GM20000 (cell line): ENCODE measurements around the gene AFF1.

ENCODE experiments used
- DNase-seq: peaks from one replicate; pipeline ENCODE4 v3.0.0; 2012; ENCODE audit warnings: low spot score
- CTCF ChIP-seq: IDR thresholded peaks from 2 replicates; pipeline ENCODE4 v1.5.1; 2012; ENCODE audit warnings: mild to moderate bottlenecking, control low read depth; ENCODE audit errors: extremely low read depth, missing control alignments

AFF1 gene

GRCh38 chr4:86935853-86936733 is 1.3 kb downstream of the AFF1 start:
- DNase-seq = peak; percentile 84

GRCh38 chr4:86938771-86939520 is 4.1 kb downstream of the AFF1 start:
- no peak for DNase-seq

More at GRCh38 chr4:86935853-86936733, 1.3 kb downstream of the AFF1 start:
- TF ChIP-seq CTCF = peak; percentile 6

GRCh38 chr4:86939729-86940575 is 5.1 kb downstream of the AFF1 start:
- TF ChIP-seq CTCF = no peak
- peak; percentile 59 for DNase-seq

More at GRCh38 chr4:86938771-86939520, 4.1 kb downstream of the AFF1 start:
- TF ChIP-seq CTCF = no peak

- TF ChIP-seq CTCF = no peak
- no peak for DNase-seq
Observed at GRCh38 chr4:86940920-86941460, 6.2 kb downstream of the AFF1 start.

- no peak for TF ChIP-seq CTCF
- DNase-seq = no peak
Observed at GRCh38 chr4:86942185-86942666, 7.4 kb downstream of the AFF1 start.

GRCh38 chr4:86944964-86945781 is 10.4 kb downstream of the AFF1 start:
- DNase-seq = no peak
- TF ChIP-seq CTCF = no peak
